GM10248 (cell line): ENCODE results near the gene NCAN.

Source experiments
- CTCF ChIA-PET: fragments of 300-600 bp; sonication (Branson Sonifier 250); formaldehyde crosslinking; extraction: SDS; loops from one replicate; lab custom pipeline; 2021; ENCODE audit warnings: antibody characterized with exemption; lab: Yijun Ruan, JAX
- POLR2A ChIA-PET: fragments of 350-650 bp; sonication (Branson Sonifier 250); formaldehyde crosslinking; extraction: SDS; loops from one replicate; lab custom pipeline; 2020; ENCODE audit warnings: antibody characterized with exemption; lab: Yijun Ruan, JAX
- DNase-seq: peaks from one replicate; pipeline ENCODE4 v3.0.0; 2012; ENCODE audit errors: extremely low spot score
- TF ChIP-seq, protein P1 (sequence below): IDR thresholded peaks from 2 replicates; pipeline ENCODE4 v1.5.1; 2012; ENCODE audit warnings: mild to moderate bottlenecking, low read depth; ENCODE audit errors: extremely low read depth, missing control alignments, control extremely low read depth

NCAN gene

DNA sequence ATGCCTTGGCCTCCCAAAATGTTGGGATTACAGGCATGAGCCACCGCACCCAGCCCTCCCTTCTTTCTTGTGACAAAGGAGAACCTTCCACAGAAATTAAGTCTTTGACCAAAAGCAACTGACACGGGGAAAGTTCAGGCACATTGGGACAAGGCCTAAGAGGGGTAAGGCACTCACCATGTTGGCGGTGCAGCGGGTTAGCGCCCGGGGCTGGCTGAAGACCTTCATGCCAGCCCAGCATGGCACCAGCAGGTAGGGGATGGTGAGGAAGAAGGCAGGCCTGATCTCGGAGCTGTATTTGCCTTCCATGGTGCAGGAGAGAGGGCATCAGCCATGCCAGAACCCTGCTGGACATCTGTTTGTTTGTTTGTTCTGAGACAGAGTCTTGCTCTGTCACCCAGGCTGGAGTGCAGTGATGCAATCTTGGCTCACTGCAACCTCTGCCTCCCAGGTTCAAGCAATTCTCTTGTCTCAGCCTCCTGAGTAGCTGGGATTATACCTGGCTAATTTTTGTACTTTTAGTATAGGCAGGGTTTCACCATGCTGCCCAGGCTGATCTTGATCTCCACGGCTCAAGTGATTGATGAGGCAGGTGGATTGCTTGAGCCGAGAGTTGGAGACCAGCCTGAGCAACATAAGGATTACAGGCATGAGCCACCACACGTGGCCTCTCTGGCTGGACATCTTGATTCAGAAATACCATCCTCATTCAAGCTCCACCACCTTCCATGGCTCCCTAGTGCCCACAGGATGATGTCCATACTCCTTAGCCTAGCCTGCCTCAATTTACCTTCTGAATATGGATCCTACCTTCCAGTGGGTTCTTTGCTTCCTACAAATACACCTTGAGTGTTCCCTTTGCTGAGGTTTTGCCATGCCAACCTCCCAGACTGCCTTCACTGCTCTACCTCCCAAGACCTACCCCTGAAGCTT is 57.0 kb downstream of the NCAN start:
- TF ChIP-seq, protein P1, sequence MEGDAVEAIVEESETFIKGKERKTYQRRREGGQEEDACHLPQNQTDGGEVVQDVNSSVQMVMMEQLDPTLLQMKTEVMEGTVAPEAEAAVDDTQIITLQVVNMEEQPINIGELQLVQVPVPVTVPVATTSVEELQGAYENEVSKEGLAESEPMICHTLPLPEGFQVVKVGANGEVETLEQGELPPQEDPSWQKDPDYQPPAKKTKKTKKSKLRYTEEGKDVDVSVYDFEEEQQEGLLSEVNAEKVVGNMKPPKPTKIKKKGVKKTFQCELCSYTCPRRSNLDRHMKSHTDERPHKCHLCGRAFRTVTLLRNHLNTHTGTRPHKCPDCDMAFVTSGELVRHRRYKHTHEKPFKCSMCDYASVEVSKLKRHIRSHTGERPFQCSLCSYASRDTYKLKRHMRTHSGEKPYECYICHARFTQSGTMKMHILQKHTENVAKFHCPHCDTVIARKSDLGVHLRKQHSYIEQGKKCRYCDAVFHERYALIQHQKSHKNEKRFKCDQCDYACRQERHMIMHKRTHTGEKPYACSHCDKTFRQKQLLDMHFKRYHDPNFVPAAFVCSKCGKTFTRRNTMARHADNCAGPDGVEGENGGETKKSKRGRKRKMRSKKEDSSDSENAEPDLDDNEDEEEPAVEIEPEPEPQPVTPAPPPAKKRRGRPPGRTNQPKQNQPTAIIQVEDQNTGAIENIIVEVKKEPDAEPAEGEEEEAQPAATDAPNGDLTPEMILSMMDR: no peak
- ChIA-PET POLR2A (interaction anchor here (0.6 kb wide), 1 partner anchor 463 kb away, joined by 4 read pairs; no protein-coding TSS in a partner anchor), CTCF (no interaction called here)
- no peak for DNase-seq

DNA sequence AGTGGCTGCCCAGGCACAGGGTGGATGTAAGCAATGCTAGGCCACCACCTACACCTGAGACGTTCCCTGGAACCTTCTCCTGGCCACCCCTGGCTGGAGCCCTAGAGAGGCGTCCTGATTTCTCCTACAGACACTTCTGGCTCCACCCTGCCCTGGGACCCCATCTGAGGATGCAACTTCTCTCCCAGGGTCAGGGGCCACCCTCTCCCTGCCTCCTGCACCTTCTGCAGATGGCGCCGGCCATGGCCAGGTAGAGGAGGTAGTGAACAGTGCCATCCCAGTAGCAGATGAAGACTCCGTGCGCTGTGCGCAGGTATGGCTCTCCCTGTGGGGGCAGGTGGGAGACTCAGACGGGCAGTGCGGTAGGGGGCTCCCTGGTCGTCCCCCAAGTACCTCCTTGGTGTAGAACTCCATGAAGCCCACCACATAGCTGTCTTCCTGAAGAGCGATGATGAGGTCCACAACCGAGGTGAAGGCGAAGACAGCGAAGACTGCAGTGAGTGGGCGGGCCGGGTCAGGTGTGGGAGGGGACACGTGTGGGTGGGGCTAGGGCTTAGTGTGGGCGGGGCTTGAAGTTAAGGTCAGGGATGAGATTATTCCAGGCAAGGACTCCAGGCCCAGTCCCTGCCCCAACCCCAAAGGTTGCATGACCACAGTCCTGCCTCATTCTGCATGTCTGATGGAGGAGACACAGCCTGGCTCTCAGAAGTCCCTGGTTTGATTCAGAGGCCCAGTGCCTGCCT is 58.4 kb downstream of the NCAN start:
- DNase-seq: no peak
- POLR2A ChIA-PET: no interaction called here
- CTCF ChIA-PET: interaction anchor here (1.3 kb wide), 1 partner anchor 43 kb away, joined by 3 read pairs; no protein-coding TSS in a partner anchor
- TF ChIP-seq, protein P1: no peak

DNA sequence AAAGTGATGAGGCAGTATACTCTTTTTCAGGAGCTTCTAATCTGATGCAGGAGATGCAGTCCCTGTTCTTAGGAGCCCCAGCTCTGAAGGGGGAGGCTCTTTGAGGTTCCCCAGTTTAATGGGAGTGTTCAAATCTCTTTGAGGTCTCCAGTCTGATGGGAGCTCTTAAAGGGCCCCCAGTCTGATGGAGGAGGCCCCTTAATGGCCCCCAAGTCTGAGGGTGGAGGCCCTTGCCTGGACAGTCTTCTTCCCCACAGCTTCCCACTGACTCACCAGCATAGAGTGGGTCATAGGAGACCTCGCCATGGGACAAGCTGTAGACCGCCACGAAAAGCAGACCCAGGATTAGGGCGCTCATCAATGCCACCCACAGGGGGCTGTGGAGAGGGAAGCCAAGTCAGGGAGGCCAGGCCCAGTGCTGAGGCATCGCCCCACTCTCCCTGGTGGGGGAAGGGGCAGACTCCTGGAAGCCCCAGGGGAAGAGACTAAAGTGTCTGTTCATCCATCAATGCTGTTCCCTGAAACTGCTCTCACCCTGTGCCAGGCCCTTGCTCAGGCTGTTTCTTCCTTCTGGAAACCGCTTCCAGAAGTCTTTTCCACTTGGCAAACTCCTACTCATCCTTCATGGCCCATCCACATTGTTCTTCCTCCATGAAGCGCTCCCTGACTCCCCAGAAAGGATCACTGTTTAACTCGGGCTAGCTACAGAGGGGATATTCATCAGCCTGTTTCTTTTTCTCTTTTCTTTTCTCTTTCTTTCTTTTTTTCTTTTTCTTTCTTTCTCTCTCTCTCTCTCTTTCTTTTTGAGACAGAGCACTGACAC is 59.2 kb downstream of the NCAN start:
- ChIA-PET CTCF (interaction anchor here (1.3 kb wide), 1 partner anchor 44 kb away, joined by 3 read pairs; no protein-coding TSS in a partner anchor), POLR2A (no interaction called here)
- no peak for DNase-seq
- TF ChIP-seq, protein P1: no peak

DNA sequence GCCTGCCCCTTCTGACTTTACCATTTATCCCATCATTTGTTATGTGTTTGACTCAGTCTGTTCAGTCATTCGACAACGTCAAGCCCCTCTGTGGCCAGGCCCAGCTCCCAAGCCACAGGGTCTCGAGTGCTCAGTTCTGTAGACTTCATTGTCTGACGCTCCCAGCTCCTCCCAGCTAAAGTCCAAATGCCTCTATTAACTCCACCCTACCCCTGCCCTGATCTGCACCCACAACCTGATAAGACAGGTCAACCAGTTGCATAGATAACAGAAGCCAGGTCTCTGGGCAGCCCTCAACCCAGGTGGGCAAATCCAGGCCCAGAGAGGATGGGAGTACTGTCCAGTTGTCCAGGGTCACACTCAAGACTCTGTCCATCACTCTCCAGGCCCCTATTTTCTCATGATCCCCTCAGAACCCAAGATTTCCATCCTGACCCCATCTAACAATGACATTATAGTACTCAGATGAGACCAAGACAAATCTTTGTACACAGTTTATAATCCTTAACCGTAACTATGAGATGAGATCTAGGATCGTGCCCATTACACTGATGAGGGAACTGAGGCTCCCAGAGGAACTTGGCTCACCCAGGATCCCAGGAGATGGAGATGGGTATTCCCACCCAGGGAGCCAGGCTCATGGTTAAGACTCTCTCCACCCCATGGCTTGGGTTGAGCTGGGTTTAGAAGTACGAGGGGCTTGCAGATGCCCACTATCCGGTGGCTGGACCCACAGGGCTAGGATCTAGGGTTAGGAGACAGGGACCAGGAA is 60.3 kb downstream of the NCAN start:
- no peak for DNase-seq
- CTCF ChIA-PET: no interaction called here
- POLR2A ChIA-PET: no interaction called here
- TF ChIP-seq, protein P1: no peak

DNA sequence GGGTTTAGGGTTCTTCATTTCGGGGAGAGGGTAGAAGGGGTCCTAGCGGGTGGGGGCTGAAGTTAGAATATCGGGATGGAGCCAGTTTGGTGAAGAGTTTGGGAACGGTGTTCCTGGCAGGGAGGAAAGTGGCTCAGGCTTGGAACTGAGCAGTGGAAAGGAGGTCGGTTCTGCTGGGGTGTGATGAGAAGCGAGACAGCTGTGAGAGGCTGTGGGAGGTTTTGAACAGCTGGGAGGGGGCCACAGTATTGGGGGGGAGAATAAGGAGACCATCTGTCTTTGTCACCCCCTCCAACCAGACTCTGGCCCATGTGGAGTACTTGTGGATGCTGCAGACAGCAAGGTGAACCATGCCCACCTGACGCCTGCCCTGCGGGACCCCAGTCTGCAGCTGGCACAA is 62.4 kb downstream of the NCAN start:
- TF ChIP-seq, protein P1: no peak
- ChIA-PET POLR2A (no interaction called here), CTCF (no interaction called here)
- DNase-seq: no peak
